Coronary artery (tissue), 2 donors: ENCODE measurements around the gene CDSN.

Experiments
- DNase-seq: peaks from one replicate; pipeline ENCODE4 v3.0.0-alpha.2; 2017; ENCODE audit warnings: low spot score
- H3K27ac ChIP-seq, 2 donors: fragments of 200-600 bp; sonication (generic); one replicate each; pipeline ENCODE4 v1.5.1; 2016 to 2019
- H3K4me3 ChIP-seq: fragments of 200-600 bp; sonication (generic); 2 replicates; pipeline ENCODE4 v1.5.1; 2016; ENCODE audit warnings: mild to moderate bottlenecking, moderate library complexity
- CTCF ChIP-seq: fragments of 200-600 bp; sonication (generic); IDR thresholded peaks from one replicate; pipeline ENCODE4 v1.5.1; 2019; ENCODE audit warnings: antibody characterized with exemption

Gene CDSN

DNA sequence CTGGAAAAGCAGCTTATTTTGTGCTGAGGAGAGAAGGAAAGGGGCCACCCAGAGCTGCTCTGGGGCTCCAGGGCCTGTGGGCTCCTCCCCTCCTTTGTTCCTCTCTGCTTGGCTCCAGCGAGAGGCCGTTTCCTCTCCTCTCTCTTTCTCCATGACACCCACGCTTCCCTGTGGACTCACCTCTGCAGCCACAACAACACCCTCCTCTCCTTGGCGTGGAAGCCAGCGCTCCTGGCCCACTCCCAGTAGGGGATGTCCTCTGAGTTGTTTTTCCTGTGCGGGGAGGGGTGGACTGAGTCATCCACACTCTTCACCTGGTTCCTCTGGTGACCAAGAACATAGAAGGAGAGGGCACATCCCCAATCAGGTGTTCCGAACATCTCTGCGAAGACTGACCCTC, 4.9 kb upstream of the CDSN start:
- no peak overlapping the region for H3K4me3 ChIP-seq
- no peak for TF ChIP-seq CTCF
- no peak for DNase-seq
- peak overlapping the region in 1 of 2 donors; percentile 11 for H3K27ac ChIP-seq

- no peak for TF ChIP-seq CTCF
- Histone ChIP-seq H3K27ac (peak overlapping the region in 1 of 2 donors; percentile 11), H3K4me3 (no peak overlapping the region)
- DNase-seq = no peak
Observed at GRCh38 chr6:31122791-31123706, 2.8 kb upstream of the CDSN start.

DNA sequence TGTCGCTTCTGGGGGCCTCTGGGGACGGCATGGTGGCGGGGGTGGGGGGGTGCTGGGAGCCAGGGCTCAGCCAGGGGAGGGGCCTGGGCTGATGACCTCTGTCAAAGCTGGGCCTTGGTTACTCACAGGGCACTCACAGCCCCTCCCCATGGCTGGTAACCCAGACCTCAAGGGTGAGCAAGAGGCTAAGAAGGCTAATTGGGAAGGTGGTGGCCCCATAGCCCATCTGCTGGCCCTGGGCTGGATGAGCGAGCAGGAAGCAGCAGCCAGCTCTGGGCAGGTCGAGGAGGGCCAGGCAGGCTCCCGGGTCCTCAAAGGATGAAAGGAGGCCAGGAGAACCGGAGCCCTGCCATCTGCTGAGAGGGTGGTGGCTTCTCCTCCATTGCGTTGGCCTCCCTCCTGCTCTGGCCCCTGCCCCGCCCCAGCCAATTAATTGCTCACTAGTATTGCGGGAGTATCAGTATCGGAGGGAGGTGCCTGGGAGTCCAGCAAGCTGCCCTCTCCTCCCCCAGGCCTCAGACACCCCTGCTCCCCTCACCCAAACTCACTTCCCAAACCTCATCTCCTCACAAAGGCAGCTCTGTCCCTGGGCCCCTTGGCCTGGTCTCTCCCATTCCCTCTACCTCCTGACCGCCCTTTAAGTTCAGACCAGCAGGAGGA, 1.0 kb upstream of the CDSN start:
- no peak overlapping the region for H3K27ac ChIP-seq
- DNase-seq = no peak
- TF ChIP-seq CTCF = no peak
- no peak overlapping the region for H3K4me3 ChIP-seq

DNA sequence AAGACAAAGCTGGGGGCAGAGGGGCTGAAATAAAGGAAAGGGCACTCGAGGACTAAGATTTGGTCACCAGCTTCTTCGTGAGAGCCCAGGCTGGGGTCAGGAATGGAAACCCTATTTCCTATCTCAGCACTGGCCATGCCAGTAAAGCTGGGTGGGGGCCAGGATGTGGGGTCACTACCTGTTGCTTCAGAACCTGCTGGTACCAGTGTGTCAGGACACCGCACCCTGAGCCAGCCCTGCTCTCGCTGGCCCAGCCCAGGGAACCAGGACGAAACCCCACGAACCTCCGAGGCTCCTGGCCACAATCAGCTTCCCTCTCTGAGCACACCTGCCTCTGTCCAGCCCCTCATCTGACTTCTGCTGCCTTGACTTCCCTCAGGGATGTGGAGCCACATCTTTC, 2.1 kb downstream of the CDSN start:
- no peak for TF ChIP-seq CTCF
- no peak for DNase-seq
- no peak overlapping the region for H3K4me3 ChIP-seq
- H3K27ac ChIP-seq = no peak overlapping the region

- Histone ChIP-seq H3K4me3 (peak overlapping the region; percentile 51), H3K27ac (no peak overlapping the region)
- no peak for DNase-seq
- TF ChIP-seq CTCF = no peak
Observed at GRCh38 chr6:31116661-31117385, 3.4 kb downstream of the CDSN start.

DNA sequence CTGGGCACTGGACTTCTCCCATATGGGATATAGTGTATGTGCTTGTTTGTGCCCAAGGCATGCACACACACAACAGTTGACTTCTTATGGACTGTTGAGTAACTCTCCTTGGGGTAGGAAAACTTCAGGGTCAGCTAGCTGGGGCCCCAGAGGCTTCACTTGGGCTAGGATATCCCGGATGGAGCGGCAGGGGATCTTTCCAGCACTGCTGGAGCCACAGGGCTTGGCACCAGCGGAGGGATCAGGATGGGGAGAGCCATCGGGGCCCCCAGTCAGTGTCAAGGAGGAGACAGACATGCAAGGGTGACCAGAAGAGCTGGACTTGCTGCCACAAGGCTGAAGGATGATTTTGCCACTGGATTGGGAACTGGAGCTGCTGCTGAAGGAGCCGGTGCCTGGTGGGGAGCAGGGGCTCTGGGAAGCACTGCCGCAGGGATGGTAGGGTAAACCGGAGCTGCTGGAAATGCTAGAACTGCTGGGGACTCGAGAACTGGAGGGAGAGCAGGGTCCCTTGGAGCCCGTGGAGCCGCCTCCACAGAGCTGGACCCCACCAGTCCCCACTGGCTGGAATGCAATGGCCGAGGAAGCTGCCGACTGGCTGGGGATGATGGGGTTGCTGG, 4.2 kb downstream of the CDSN start:
- no peak for DNase-seq
- peak overlapping the region in 1 of 2 donors; percentile 11 for H3K27ac ChIP-seq

More for the DNA sequence above, 4.2 kb downstream of the CDSN start:
- no peak for TF ChIP-seq CTCF
- no peak overlapping the region for H3K4me3 ChIP-seq
